ENCODE measurements around the gene GAK. TPM values are rescaled to one million over a fixed set of nuclear protein-coding genes. Genes with fewer than 3 reads are reported as not detected.

The GAK gene
- total RNA-seq, 1 donor from 2014 or later: 116 TPM

- no peak overlapping the region for H3K27ac Mint-ChIP-seq
- no peaks in the 10 kb centered on the region for H3K27me3 Mint-ChIP-seq
Measured at GRCh38 chr4:845233-845835, 86.8 kb downstream of the GAK start.

GRCh38 chr4:844752-845232, 87.3 kb downstream of the GAK start:
- H3K9me3 Mint-ChIP-seq (ENCODE audit: low read depth): peaks cover 11% of the 10 kb centered on the region
- no peaks in the 10 kb centered on the region for H3K27me3 Mint-ChIP-seq
- peaks cover 23% of the 10 kb centered on the region for H3K36me3 Mint-ChIP-seq (ENCODE audit: insufficient read depth)
- H3K27ac Mint-ChIP-seq: no peak overlapping the region
- no peak for DNase-seq (ENCODE audit: low spot score, unreplicated experiment)
- no peak overlapping the region for H3K4me3 Mint-ChIP-seq (ENCODE audit: low read depth)
- no peaks in the 10 kb centered on the region for H3K4me1 Mint-ChIP-seq (ENCODE audit: low read depth)
- no peak for TF ChIP-seq CTCF (IDR thresholded peaks at IDR 0.05; ENCODE audit: unreplicated experiment)

More at GRCh38 chr4:845233-845835, 86.8 kb downstream of the GAK start:
- H3K4me3 Mint-ChIP-seq (ENCODE audit: low read depth): no peak overlapping the region
- H3K36me3 Mint-ChIP-seq (ENCODE audit: insufficient read depth): peaks cover 20% of the 10 kb centered on the region
- TF ChIP-seq CTCF (IDR thresholded peaks at IDR 0.05; ENCODE audit: unreplicated experiment): no peak
- peaks cover 6% of the 10 kb centered on the region for H3K9me3 Mint-ChIP-seq (ENCODE audit: low read depth)
- H3K4me1 Mint-ChIP-seq (ENCODE audit: low read depth): no peaks in the 10 kb centered on the region
- no peak for DNase-seq (ENCODE audit: low spot score, unreplicated experiment)

- peaks cover 26% of the 10 kb centered on the region for H3K9me3 Mint-ChIP-seq (ENCODE audit: low read depth)
- no peaks in the 10 kb centered on the region for H3K27me3 Mint-ChIP-seq
- H3K4me1 Mint-ChIP-seq (ENCODE audit: low read depth): no peaks in the 10 kb centered on the region
- TF ChIP-seq CTCF (IDR thresholded peaks at IDR 0.05; ENCODE audit: unreplicated experiment): no peak
- no peak overlapping the region for H3K4me3 Mint-ChIP-seq (ENCODE audit: low read depth)
- peaks cover 24% of the 10 kb centered on the region for H3K36me3 Mint-ChIP-seq (ENCODE audit: insufficient read depth)
- no peak for DNase-seq (ENCODE audit: low spot score, unreplicated experiment)
- no peak overlapping the region for H3K27ac Mint-ChIP-seq
Measured at GRCh38 chr4:839675-840443, 92.3 kb downstream of the GAK start.

- peaks cover 21% of the 10 kb centered on the region for H3K36me3 Mint-ChIP-seq (ENCODE audit: insufficient read depth)
- H3K27me3 Mint-ChIP-seq: peaks cover 2% of the 10 kb centered on the region
- DNase-seq (ENCODE audit: low spot score, unreplicated experiment): no peak
- TF ChIP-seq CTCF (IDR thresholded peaks at IDR 0.05; ENCODE audit: unreplicated experiment): no peak
- no peak overlapping the region for H3K27ac Mint-ChIP-seq
- no peak overlapping the region for H3K4me3 Mint-ChIP-seq (ENCODE audit: low read depth)
- H3K4me1 Mint-ChIP-seq (ENCODE audit: low read depth): no peaks in the 10 kb centered on the region
- H3K9me3 Mint-ChIP-seq (ENCODE audit: low read depth): peaks cover 26% of the 10 kb centered on the region
Measured at GRCh38 chr4:837772-838171, 94.3 kb downstream of the GAK start.

- peaks cover 2% of the 10 kb centered on the region for H3K27me3 Mint-ChIP-seq
- no peak for DNase-seq (ENCODE audit: low spot score, unreplicated experiment)
- H3K4me3 Mint-ChIP-seq (ENCODE audit: low read depth): no peak overlapping the region
- peaks cover 24% of the 10 kb centered on the region for H3K9me3 Mint-ChIP-seq (ENCODE audit: low read depth)
- H3K27ac Mint-ChIP-seq: no peak overlapping the region
- no peak for TF ChIP-seq CTCF (IDR thresholded peaks at IDR 0.05; ENCODE audit: unreplicated experiment)
- H3K4me1 Mint-ChIP-seq (ENCODE audit: low read depth): no peaks in the 10 kb centered on the region
- H3K36me3 Mint-ChIP-seq (ENCODE audit: insufficient read depth): peaks cover 15% of the 10 kb centered on the region
Measured at GRCh38 chr4:836750-837301, 95.3 kb downstream of the GAK start.

All from progenitor cell of endocrine pancreas (in vitro differentiated cells).